Hypothalamus (tissue), 51 donors: ENCODE data around the gene AOPEP.
A peak's percentile ranks its signal among the peaks of the same experiment; 100 is the strongest.

Experiments
- DNase-seq, 51 donors: peaks; one replicate each; lab custom pipeline; 2025; lab: John Stamatoyannopoulos, UW

AOPEP gene

DNA sequence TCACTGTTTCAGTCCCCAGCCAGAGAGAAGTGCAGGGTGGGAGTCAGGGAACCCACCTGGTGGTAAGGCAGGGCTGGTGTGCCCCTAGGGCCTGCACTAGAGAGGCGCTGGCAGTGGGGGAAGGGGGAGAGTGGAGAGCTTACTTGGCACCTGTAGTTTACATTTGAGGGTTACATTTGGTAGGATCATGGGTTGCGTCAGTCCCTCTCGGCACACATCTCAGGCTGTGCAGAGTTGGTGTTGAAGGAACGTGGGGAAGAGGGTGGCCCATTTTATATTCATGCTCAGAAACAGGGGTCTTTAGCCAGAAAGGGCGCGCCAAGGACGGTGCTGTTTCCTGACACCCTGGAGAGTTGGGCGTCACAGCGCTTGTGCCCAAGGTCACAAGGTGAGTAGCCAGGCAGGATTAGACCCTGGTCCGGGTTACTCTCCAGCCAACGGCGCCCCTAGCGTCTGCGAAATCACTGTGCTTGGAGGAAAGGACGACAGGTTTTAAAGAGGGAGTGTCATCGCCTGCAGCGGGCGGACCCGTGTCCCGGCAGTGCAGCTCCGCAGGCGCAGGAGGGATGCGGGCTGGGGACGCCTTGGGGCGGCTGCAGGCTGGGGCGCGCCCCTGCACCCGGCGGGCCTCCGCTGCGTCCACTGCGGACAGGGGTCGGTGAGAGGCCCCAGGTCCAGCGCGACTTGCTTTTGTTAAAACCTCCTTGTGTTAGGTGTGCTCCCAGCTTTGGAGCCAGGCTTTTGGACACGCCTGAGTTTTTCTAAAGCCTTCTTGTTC, 318.4 kb downstream of the AOPEP start:
- DNase-seq, result no peak

DNA sequence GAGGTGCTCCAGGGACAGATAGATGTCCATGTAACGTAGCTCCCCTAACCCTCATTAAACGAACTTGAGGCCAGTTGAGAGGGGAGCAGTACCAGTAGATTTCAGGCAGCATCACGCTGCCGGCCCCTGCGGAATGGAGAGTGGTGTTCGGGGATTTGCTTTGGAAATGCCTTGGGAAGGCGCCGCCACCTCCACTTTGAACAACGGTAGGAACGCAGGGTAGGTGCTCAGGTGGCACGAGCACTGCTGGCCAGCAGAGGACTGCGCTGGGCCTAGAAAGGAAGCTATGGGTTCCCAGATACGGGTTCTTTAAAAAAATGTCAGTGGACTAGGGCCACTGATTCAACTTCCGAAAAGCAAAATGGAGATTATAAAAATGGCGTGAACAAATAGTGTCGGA, 319.3 kb downstream of the AOPEP start:
- DNase-seq, result no peak

DNA sequence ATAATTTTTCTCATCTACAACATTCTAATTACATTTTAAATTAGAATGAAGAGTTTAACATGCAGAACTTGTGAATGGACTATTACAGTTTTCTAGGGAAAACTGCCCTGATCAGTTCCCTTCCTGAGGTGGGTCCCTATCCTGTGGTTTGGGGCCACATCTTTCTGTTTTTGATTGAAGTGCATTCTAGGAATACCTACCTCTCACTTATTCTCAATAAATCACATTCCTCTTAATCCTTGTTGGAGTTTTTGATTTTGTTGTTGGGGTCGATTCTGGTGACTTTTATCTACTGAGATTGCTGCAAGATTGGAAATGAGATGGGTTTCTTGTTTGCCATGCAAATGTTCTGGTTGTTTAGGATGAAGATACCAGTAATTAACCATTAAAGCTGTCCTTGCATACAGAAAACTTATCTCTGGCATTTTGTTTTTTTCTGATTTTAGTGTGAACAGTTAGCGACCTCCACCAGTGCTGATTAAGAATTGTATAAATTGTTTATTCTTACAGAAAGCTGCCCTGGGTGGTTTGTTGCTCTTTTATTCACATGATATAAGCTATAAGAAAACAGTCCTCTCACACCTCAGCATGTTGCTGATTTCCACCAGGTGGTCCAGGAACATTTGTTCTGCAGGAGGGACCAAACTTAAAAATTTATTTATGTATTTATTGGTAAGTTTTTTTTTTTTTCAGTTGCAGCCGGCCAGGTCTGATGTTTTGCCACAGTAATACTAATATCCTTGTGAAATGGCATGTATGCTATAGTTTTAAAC, 321.1 kb downstream of the AOPEP start:
- no peak for DNase-seq

DNA sequence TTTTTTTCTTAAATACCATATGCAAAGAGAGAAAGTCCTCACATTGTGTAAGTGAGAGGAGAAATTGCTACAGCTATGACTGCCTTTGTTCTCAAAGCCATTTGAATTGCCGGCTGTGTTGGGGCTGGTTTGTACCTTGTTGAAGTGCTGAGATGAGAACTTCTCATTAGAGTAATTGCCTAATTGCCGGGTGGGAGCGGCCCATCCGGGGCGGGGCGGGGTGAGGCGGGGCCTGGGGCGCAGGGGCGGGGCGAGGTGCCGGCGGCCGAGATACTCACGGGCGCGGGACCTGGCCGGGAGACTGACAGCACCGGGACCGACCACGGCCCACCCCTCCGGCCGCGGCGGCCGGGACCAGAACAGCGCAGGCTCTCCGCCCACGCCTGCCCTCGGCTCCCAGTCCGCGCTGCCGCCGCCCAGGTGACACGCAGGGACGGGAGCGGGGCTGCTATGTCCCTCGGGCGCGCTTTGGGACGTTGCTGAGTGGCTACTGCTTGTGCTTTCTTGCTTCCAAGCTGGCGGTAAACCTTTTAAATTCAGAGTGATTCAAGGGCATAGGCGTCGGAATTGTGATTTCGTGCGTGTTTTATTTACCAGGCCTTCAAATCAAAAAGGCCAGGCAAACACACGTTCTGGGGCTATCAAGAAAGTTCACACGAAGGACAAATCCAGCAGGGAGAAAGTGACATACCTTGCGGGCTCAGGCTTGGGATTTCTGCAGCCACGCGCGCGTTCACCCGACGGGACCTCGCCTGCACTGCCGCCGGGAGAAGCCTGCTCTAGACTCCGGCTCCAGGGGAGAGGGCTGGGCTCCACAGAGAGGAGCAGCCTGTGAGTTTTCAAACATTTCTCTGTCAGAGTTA, 322.0 kb downstream of the AOPEP start:
- DNase-seq, result peak in 10 of 51 donors; percentile 18 to 71 (median 47)

DNA sequence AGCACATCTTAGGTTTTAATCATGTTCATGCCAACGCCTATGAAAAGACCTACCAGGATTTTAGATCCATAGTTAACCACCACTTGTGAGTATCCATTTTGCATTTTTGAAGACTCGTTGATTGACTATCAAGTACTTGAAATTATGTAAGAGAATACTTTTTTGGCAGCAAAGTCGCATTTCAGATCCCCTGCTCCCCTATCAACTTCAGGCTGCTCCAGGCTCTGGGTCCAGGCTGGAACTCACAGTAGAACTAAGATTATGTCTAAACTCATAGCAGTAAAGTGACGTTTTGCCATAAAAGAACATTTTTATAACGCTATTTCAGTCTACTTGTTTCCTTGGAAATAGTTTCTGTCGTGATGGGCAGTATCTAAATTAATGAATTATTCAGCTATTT, 323.3 kb downstream of the AOPEP start:
- DNase-seq, result no peak

DNA sequence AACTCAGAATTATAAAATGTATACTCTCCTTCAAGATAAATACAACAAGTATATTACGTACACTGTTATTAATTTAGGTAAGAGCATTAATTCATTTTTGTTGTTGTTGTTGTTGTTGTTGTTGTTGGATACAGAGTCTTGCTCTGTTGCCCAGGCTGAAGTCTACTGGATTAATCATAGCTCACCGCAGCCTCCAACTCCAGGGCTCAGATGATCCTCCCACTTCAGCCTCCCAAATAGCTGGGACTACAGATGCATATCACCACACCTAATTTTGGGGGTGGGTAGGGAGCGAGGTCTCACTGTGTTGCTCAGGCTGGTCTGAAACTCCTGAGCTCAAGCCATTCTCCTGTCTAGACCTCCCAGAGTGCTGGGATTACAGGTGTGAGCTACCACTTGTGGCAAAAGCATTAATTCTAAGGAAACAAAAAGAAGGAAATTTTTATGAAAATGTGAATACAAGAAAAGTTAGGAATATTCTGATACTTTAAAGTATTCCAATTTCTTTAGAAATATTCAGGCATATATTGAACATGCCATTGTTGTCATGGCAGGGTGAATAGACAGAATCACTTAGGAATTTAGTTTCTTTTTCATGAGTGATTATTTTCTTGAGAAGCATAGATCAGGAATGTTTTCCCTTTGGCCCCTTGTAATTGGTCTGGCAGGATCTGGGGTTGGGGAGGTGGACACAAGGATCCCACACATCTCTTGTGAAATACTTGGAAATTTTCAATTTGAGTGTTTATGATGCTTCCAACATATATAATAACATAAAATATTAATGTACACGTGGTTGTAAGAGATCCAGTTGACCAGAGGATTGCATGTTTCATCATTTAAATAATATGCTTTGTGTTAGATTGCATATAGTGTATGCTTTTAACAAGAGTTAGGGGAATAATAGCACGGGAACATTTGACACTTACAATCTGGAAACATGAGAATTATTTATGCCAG, 327.4 kb downstream of the AOPEP start:
- DNase-seq, result no peak

DNA sequence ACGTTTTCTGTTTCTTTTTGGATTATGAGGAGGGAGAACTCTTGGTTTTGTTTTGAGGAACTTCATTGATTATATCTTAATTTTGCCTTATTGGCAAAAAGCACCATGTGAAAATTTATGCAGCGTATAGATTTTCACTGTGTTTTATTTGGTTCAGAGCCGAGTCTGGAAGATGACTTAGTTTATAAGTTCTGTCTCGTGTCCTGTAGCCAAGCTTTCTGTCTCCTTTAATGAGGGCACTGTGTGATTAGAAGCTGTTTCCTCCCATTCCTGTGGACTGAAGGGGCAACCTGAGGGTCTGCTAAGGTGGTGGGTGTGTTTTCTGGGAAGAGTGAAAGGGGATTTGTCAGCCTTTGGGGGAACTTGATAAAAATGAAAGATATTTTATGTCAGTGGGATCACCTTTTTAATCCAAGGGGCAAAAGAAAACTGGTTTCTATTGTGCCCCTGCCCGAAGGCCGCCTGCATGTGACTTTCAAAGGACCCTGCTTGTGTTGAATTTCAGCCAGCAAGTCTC, 328.9 kb downstream of the AOPEP start:
- DNase-seq, result no peak

DNA sequence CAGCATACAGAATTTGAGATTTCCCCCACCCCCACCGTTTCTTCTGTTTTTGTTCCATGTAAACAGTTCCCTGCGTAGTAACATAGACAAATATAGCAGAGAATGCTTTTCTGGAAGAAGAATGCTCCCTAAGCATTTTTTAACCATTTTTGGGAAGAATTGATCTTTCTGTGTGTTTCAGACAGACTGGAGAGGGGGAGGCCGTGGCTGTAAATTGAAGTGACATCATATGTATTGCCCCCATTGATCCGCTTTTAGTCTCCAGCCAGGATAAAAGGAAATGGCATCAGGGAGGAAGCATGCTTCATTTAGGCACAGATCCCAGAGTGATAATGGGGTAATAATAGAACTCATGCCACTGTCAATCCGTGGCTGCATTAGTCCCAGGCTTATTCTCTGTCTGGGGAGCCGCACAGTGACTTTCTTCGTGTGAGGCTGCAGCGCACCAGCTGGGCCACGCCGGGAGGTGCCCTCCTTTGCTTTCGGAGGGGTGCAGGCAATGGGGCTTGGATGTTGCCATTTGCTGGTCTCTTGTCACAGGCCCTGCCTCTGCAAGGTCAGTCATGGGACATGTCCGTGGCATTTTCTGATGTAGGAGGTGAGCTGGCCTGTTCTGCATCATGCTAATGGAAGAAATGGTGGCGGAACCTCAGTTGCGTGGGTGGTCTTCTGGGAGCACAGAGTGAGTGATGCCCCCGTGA, 329.5 kb downstream of the AOPEP start:
- peak in 5 of 51 donors; percentile 24 to 64 (median 31) for DNase-seq

DNA sequence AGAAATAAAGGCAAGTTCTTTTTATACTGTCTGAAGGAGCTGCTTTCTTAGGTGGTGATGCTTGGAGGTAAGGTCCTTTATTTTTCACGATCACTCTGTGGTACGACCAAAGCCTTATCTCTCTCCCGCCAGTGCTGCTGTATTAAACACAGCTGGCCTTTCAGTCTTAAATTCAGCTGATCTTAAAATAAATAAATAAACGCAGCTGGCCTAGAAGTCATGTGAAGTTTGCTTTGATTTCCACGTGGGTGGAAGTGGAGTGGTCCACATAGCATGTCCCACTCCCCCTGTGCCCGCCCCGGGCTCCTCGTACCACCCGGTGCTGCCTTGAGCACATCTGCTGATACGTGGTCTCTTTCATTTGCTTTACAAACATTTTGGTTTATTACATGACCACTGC, 330.6 kb downstream of the AOPEP start:
- peak in 5 of 51 donors; percentile 23 to 36 (median 27) for DNase-seq

DNA sequence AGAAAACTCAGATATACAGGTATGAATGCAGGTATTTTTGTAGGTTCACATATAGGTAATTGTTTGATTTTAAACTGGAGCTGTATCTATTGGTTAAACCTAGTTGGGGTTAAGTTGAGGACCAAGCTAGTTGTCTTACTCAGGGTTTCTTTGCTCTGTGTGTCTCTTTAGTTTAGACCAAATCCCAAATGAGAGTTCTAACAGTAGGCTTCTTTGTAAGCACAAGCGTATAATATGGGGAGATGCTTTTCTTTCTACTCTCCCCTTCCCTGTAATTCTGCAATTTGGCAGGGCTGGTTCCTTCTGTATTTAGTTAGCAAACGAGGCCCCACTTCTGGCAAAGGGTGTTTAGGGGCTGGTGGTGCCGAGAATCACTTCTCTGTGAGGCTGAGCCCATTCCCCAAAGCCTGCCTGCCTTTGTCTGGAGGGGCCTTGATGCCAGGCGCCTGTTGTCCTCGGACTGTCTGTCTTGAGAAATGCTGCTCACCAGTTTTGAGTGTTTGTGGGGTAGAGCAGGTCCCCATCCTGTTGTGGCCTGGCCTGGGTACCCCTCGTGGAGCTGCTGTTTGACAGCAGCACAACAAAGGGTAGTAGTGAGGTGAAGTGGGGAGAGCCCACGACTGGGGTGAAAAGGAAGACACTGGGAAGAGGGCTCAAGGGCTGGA, 331.8 kb downstream of the AOPEP start:
- DNase-seq, result no peak

DNA sequence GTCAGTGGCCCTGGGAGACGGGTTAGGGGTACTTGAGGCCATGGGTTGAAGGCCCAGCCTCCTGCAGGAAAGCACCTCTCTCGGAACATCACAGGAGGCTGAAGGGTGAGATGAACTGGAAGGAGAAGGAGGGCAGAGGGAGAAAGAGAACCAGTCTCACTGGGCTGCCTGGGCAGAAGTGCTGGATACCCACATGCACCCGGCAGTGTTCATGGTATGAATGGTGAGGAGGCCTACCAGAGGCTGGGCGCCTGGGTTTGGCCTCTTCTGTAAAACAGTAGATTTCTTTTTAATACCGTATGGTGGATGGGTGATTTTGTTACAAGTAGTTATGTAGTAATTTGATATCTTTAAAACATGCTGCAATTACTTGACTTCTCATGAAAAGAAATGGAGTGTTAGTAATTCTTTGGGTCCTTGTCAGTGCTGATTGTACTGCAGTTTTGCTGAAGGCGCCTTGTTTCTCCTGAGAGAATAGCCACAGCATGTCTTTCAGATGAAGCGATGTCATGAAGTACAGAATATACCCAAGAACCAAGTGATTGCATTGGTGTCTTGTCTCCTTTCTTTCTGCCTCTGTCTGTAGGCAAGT, 332.4 kb downstream of the AOPEP start:
- no peak for DNase-seq

DNA sequence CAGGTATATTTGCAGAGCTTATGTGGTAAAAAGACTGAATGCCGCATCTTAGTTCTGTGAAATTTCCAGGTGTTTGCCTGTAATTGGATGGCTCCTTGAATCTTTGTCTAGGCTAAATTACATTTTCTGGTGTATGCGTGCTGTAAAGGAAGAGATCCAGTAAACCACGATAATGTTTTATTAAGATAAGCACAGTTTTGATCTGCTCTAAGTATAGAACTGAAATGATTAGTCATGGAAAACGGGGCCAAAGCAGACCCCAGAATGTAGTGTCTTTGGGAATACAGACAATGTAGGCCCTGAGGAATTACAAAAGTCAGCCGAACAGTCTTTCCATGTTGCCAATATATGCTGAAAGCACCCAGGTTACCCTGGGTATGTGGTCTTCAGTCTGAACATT, 333.7 kb downstream of the AOPEP start:
- no peak for DNase-seq

DNA sequence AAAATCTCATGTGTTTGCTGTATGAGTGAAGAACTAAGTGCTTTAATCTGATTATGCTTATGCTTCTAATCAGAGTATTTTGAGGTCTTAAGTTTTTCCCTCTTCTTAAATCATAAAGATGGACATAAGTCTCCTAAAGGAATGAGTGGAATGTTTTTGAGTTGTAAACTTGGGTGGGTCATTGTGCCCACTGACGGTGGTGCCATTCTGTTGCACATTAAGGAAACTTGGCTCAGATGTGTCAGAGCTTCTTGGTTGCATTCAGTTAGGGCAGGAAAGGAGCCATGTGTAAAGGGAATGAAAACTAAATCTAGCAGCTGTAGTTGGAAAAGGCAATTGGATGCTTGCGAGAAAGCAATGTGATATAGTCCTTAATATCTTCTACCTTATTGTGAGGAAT, 334.4 kb downstream of the AOPEP start:
- DNase-seq, result no peak

DNA sequence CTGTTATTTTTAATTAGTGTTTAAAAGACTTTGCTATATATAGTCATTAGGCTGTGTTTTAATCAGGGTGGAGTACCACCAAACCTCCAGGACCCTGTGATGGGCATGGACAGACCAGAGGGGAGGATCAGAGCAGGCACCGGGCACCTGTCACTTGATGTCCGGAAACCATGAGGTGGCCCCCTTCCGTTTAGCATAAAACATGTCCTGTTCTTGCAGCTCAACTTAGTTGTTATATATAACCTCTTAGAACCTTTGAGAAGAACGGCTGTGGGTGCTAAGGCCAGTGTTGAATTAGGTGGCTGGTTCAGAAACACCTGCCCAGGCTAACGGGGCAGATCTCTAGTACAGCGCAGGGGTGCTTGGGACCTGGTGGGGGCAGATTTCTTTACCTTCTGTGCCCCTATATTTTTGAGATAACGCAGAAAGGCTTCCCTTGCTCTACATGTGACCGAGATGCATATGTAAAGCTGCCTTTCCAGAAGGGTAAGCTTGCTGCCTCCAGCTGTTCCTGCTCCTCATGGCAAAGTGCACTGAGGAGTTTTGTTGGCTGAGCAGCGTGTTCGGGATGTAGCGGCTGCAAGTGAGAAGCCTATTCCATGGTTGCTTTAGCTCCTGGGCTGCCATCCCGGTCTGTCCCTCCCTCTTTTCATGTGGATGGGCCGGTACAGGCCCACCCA, 335.6 kb downstream of the AOPEP start:
- no peak for DNase-seq

DNA sequence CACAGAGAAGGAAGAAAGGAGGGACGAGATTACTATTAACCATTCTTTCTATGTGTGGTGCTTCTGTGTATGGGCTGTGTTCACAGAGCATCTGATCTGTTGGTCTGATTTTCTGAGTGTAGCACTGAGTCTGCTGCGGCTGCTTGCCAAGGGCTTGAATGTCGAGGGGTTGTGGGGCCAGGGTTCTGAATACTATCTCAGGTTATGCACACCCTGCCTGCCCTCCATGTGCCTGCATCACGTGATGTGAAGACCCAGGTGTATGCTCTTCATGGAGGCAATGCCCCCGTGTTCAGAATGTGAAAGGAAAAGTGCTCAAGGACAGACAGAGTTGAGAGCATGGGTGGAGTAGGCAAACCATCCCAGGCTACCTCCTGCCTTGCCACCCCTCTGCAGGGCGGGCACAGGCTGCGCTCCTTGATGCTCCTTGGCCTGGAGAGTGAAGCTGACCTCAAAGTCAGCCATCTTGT, 336.1 kb downstream of the AOPEP start:
- DNase-seq, result no peak

DNA sequence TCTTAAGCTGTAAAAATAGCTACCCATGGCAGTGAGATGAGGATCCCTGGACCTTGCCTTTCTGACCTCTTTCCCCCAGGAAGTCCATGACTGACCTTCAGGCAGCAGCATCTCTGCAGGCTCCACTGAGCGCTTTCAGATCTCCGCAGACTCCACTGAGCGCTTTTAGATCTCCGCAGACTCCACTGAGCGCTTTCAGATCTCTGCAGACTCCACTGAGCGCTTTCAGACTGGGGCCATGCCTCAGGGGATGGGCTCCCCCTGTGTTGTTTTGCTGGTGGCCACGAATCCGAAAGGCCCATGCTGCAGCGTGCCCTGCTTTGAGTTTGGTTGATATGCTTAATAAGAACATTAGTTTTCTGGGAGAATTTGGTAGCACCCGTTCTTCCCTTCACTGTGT, 336.8 kb downstream of the AOPEP start:
- no peak for DNase-seq

DNA sequence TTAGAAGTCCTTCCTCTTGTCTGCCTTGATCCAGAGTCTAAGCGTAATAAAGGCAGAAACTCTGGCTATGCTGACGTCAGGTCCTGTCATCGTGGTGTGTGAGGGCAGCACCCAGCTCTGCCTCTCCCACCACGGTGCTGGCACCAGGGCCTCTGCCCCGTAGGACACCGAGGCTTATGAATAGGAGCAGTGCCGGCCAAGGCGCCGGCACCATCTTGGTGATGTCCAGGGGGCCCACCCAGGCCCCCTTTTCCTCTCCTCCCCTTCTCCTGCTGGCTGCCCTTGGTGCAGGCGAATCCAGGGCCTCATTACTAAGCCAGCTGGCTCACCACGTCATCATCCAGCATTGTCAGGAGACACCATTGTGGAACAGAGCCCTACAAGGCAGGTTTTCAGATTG, 338.7 kb downstream of the AOPEP start:
- DNase-seq, result peak in 8 of 51 donors; percentile 36 to 65 (median 45)
